Trophoblast cell (in vitro differentiated cells and primary cell): Measurements from ENCODE around the gene TBC1D22A.

ENCODE experiments used
- DNase-seq, 2 donors: peaks; one replicate each; pipeline ENCODE4 v3.0.0-alpha.2; 2016
- H2AFZ ChIP-seq: 2 replicates; pipeline ENCODE4 v1.6.1; 2013; ENCODE audit warnings: low read length, moderate library complexity, mild to moderate bottlenecking; ENCODE audit not compliant: insufficient read depth, poor library complexity
- H2AK5ac ChIP-seq: 2 replicates; pipeline ENCODE4 v1.6.1; 2013; ENCODE audit warnings: mild to moderate bottlenecking, low read length
- H2BK120ac ChIP-seq: 2 replicates; pipeline ENCODE4 v1.6.1; 2013; ENCODE audit warnings: low read length, mild to moderate bottlenecking, moderate library complexity; ENCODE audit not compliant: insufficient read depth, poor library complexity
- H2BK12ac ChIP-seq: 2 replicates; pipeline ENCODE4 v1.6.1; 2013; ENCODE audit warnings: mild to moderate bottlenecking, low read length, moderate library complexity
- H2BK5ac ChIP-seq: 2 replicates; pipeline ENCODE4 v1.6.1; 2013; ENCODE audit warnings: low read length, low read depth, moderate library complexity, mild to moderate bottlenecking; ENCODE audit not compliant: poor library complexity
- H3K14ac ChIP-seq: 2 replicates; pipeline ENCODE4 v1.6.1; 2013; ENCODE audit warnings: mild to moderate bottlenecking, low read length
- H3K18ac ChIP-seq: 2 replicates; pipeline ENCODE4 v1.6.1; 2013; ENCODE audit warnings: mild to moderate bottlenecking, low read length
- H3K23ac ChIP-seq: 2 replicates; pipeline ENCODE4 v1.6.1; 2013; ENCODE audit warnings: low read length
- H3K27ac ChIP-seq: 2 replicates; pipeline ENCODE4 v1.5.1; 2013; ENCODE audit warnings: low read depth, mild to moderate bottlenecking, inconsistent platforms, low read length, moderate library complexity
- H3K27me3 ChIP-seq: 2 replicates; pipeline ENCODE4 v1.6.1; 2013; ENCODE audit warnings: inconsistent platforms, mild to moderate bottlenecking, low read length, moderate library complexity; ENCODE audit not compliant: insufficient read depth
- H3K36me3 ChIP-seq, 2 experiments: 1 replicate in 1 of 2; 2 replicates in 1 of 2; pipeline ENCODE4 v1.6.1; 2013; ENCODE audit warnings: low read length in 2 of 2, mild to moderate bottlenecking in 2 of 2, moderate library complexity in 1 of 2; ENCODE audit not compliant: insufficient read depth in 2 of 2, control insufficient read depth in 1 of 2
- H3K4ac ChIP-seq: 2 replicates; pipeline ENCODE4 v1.6.1; 2013; ENCODE audit warnings: low read depth, mild to moderate bottlenecking, low read length, moderate library complexity
- H3K4me1 ChIP-seq, 2 experiments: 1 replicate in 1 of 2; 2 replicates in 1 of 2; pipeline ENCODE4 v1.6.1; 2013; ENCODE audit warnings: low read length in 2 of 2, mild to moderate bottlenecking in 2 of 2, moderate library complexity in 1 of 2; ENCODE audit not compliant: insufficient read depth in 2 of 2, control insufficient read depth in 1 of 2
- H3K4me2 ChIP-seq: 2 replicates; pipeline ENCODE4 v1.6.1; 2013; ENCODE audit warnings: inconsistent platforms, mild to moderate bottlenecking, low read length, moderate library complexity
- H3K4me3 ChIP-seq: 2 replicates; pipeline ENCODE4 v1.5.1; 2013; ENCODE audit warnings: mild to moderate bottlenecking, low read depth, low read length, inconsistent platforms
- H3K79me1 ChIP-seq: one replicate; pipeline ENCODE4 v1.6.1; 2013; ENCODE audit warnings: low read length
- H3K79me2 ChIP-seq: 2 replicates; pipeline ENCODE4 v1.6.1; 2013; ENCODE audit warnings: low read length, mild to moderate bottlenecking; ENCODE audit not compliant: control insufficient read depth, insufficient read depth, poor library complexity
- H3K9ac ChIP-seq: 2 replicates; pipeline ENCODE4 v1.6.1; 2013; ENCODE audit warnings: mild to moderate bottlenecking, low read length
- H3K9me3 ChIP-seq: 2 replicates; pipeline ENCODE4 v1.6.1; 2013; ENCODE audit warnings: low read depth, mild to moderate bottlenecking, control low read depth, inconsistent platforms, low read length; ENCODE audit not compliant: insufficient read depth
- H4K12ac ChIP-seq: 2 replicates; pipeline ENCODE4 v1.6.1; 2013; ENCODE audit warnings: low read depth, mild to moderate bottlenecking, low read length, moderate library complexity
- H4K8ac ChIP-seq: 2 replicates; pipeline ENCODE4 v1.6.1; 2013; ENCODE audit warnings: low read depth, mild to moderate bottlenecking, low read length, moderate library complexity
- H4K91ac ChIP-seq: one replicate; pipeline ENCODE4 v1.6.1; 2013; ENCODE audit warnings: low read depth, mild to moderate bottlenecking, low read length, moderate library complexity
- WGBS: extraction: QIAGEN DNeasy Blood & Tissue Kit; methylation state at CpG from one replicate; pipeline ENCODE4 v1.1.7; 2013; ENCODE audit warnings: missing lambda C conversion rate; ENCODE audit not compliant: insufficient read length, insufficient coverage; ENCODE audit errors: extremely low coverage; 5-methylcytosine and 5-hydroxymethylcytosine counted together

TBC1D22A gene

GRCh38 chr22:46923394-46923793 is 160.9 kb downstream of the TBC1D22A start:
- no peaks in the 10 kb centered on the region for H3K79me2 ChIP-seq
- WGBS, result no CpG with 5 or more reads among the region's 10 CpGs
- H2AK5ac ChIP-seq, result no peak overlapping the region
- no peak overlapping the region for H4K91ac ChIP-seq
- no peak overlapping the region for H3K27ac ChIP-seq
- H4K8ac ChIP-seq, result no peak overlapping the region
- no peak overlapping the region for H3K14ac ChIP-seq
- H2BK5ac ChIP-seq, result no peak overlapping the region
- H3K9ac ChIP-seq, result no peak overlapping the region
- H2BK120ac ChIP-seq, result no peak overlapping the region
- no peak for DNase-seq
- H2BK12ac ChIP-seq, result no peak overlapping the region
- no peak overlapping the region for H3K4me2 ChIP-seq
- H3K27me3 ChIP-seq, result no peaks in the 10 kb centered on the region
- H3K23ac ChIP-seq, result no peak overlapping the region
- H3K18ac ChIP-seq, result no peak overlapping the region
- H3K4me3 ChIP-seq, result no peak overlapping the region
- H2AFZ ChIP-seq, result no peak overlapping the region
- H3K9me3 ChIP-seq, result no peaks in the 10 kb centered on the region
- H3K4ac ChIP-seq, result no peak overlapping the region
- H4K12ac ChIP-seq, result no peak overlapping the region
- H3K79me1 ChIP-seq, result no peaks in the 10 kb centered on the region
- H3K36me3 ChIP-seq, result no peaks in the 10 kb centered on the region
- no peaks in the 10 kb centered on the region for H3K4me1 ChIP-seq

GRCh38 chr22:46925818-46926217 is 163.4 kb downstream of the TBC1D22A start:
- Histone ChIP-seq H3K23ac (no peak overlapping the region), H3K4ac (no peak overlapping the region), H3K9me3 (no peaks in the 10 kb centered on the region), H4K91ac (no peak overlapping the region), H3K18ac (no peak overlapping the region), H3K4me3 (no peak overlapping the region), H4K12ac (no peak overlapping the region), H3K27me3 (no peaks in the 10 kb centered on the region), H3K4me2 (no peak overlapping the region), H2BK120ac (no peak overlapping the region), H3K9ac (no peak overlapping the region), H2BK5ac (no peak overlapping the region), H3K4me1 (no peaks in the 10 kb centered on the region), H2BK12ac (no peak overlapping the region), H3K27ac (no peak overlapping the region), H3K14ac (no peak overlapping the region), H4K8ac (no peak overlapping the region), H2AFZ (no peak overlapping the region), H3K36me3 (no peaks in the 10 kb centered on the region), H2AK5ac (no peak overlapping the region), H3K79me2 (no peaks in the 10 kb centered on the region), H3K79me1 (no peaks in the 10 kb centered on the region)
- no CpG with 5 or more reads among the region's 3 CpGs for WGBS
- no peak for DNase-seq

- Histone ChIP-seq H3K23ac (no peak overlapping the region), H3K4me2 (no peak overlapping the region), H2AK5ac (no peak overlapping the region), H4K8ac (no peak overlapping the region), H3K36me3 (no peaks in the 10 kb centered on the region), H2AFZ (no peak overlapping the region), H3K4ac (no peak overlapping the region), H2BK12ac (no peak overlapping the region), H4K91ac (no peak overlapping the region), H2BK120ac (no peak overlapping the region), H3K79me1 (no peaks in the 10 kb centered on the region), H3K4me1 (peaks cover 3% of the 10 kb centered on the region in 2 experiments), H3K27ac (no peak overlapping the region), H3K9ac (no peak overlapping the region), H3K18ac (no peak overlapping the region), H3K79me2 (no peaks in the 10 kb centered on the region), H3K9me3 (peaks cover 2% of the 10 kb centered on the region), H3K14ac (no peak overlapping the region), H4K12ac (no peak overlapping the region), H2BK5ac (no peak overlapping the region), H3K27me3 (no peaks in the 10 kb centered on the region), H3K4me3 (no peak overlapping the region)
- no CpG with 5 or more reads among the region's 7 CpGs for WGBS
- no peak for DNase-seq
Measured at GRCh38 chr22:46929046-46929709, 166.7 kb downstream of the TBC1D22A start.

GRCh38 chr22:46929710-46930204 is 167.3 kb downstream of the TBC1D22A start:
- Histone ChIP-seq H3K27ac (no peak overlapping the region), H2BK12ac (no peak overlapping the region), H3K27me3 (no peaks in the 10 kb centered on the region), H2AFZ (no peak overlapping the region), H2BK5ac (no peak overlapping the region), H3K23ac (no peak overlapping the region), H3K9me3 (peaks cover 2% of the 10 kb centered on the region), H3K14ac (no peak overlapping the region), H3K18ac (no peak overlapping the region), H3K36me3 (no peaks in the 10 kb centered on the region), H3K4me2 (no peak overlapping the region), H2AK5ac (no peak overlapping the region), H2BK120ac (no peak overlapping the region), H3K79me2 (no peaks in the 10 kb centered on the region), H3K4ac (no peak overlapping the region), H3K4me1 (peaks cover 8 to 9% of the 10 kb centered on the region in 2 experiments), H3K9ac (no peak overlapping the region), H3K79me1 (peaks cover 3% of the 10 kb centered on the region), H3K4me3 (no peak overlapping the region), H4K8ac (no peak overlapping the region), H4K12ac (no peak overlapping the region), H4K91ac (no peak overlapping the region)
- no peak for DNase-seq
- WGBS, result no CpG with 5 or more reads among the region's 9 CpGs
